ENCODE results near the gene TMEM116.

TMEM116 gene

DNA sequence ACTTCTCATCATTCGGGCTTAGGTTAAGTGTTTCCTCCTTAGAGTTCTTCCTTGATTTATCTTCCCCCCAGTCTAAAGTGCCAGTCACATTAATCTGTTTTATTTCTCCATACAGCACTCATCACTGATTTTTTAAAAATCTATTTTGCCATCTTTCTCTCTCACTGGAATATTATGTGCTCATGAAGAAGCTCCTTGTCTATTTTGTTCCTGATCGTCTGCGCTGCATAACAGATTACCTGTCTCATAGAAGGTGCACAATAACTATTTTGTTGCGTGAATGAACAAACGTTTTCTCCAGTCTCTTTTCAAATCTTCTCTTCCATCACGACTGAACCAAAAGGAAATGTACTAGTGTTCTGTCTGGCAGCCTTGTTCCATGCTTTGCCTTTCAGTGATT lies 3.0 kb upstream of the TMEM116 start:
- ChIA-PET POLR2A (no interaction called here), CTCF (no interaction called here)
- no peak overlapping the region for H3K4me3 ChIP-seq (ENCODE audit: low read depth, low read length)
- no peaks in the 10 kb centered on the region for H3K9me3 ChIP-seq (ENCODE audit: control insufficient read depth, insufficient read depth, low read depth, low read length)
- no peak overlapping the region for H3K27ac ChIP-seq (ENCODE audit: extremely low read depth, low read depth, low read length)
- TF ChIP-seq ZFP3 (tag by site-specific recombination; IDR thresholded peaks at IDR 0.05; ENCODE audit: low read depth) = no peak
- peak; percentile 96 for TF ChIP-seq ZNF146 (tag by site-specific recombination; IDR thresholded peaks at IDR 0.05)
- H3K4me1 ChIP-seq (ENCODE audit: control insufficient read depth, insufficient read depth, low read length) = peaks cover 5% of the 10 kb centered on the region; the same call in 1 of the 2 replicates
- peaks cover 0 to 47% of the 10 kb centered on the region in 2 experiments for H3K36me3 ChIP-seq (ENCODE audit: control insufficient read depth in 2 of 2, insufficient read depth in 1 of 2, low read length in 2 of 2)

DNA sequence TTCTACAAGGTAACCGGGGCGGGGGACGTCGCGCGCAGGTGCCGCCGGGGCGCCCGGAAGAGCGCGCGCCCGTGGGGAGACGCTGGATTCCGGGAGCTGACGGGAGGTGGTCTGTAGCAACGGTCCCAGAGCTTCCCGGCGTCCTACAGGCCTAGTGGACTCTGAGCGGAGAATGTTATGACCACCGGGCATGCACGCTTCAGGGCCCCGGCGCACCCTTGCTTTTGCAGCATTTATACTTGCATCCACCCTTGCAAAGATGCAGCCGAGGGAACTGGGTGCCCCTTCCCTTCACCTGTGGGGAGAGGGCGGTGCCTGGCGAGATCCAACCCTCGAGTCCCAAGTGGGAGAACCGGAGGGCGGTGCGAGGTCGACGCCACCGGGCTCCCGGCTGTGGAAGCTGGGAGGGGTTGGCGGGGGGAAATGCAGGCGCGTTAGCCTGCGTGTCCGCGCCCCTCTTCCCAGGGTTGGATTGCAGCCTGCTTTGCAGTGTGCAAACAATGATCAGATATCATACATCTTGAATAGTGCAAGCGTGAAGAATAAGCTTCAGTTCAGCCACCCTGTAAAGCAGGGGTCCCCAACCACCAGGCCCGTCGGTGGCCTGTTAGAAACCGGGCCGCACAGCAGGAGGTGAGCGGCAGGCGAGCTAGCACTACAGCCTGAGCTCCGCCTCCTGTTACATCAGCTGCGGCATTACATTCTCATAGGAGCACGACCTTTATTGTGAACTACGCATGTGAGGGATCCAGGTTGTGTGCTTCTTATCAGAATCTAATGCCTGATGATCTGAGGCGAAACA lies 837 bp upstream of the TMEM116 start:
- H3K27ac ChIP-seq (ENCODE audit: extremely low read depth, low read depth, low read length) = peak overlapping the region; percentile 73
- peaks cover 0 to 27% of the 10 kb centered on the region in 2 experiments for H3K36me3 ChIP-seq (ENCODE audit: control insufficient read depth in 2 of 2, insufficient read depth in 1 of 2, low read length in 2 of 2)
- H3K4me3 ChIP-seq (ENCODE audit: low read depth, low read length) = peak overlapping the region; percentile 97
- peaks cover 5% of the 10 kb centered on the region; the same call in 1 of the 2 replicates for H3K4me1 ChIP-seq (ENCODE audit: control insufficient read depth, insufficient read depth, low read length)
- POLR2A ChIA-PET = interaction anchor here (0.6 to 2.4 kb wide), 22 partner anchors 8 to 404 kb away, joined by 3 to 19 read pairs (median 4); partner anchors contain the start of genes ACAD10, BRAP and NAA25
- H3K9me3 ChIP-seq (ENCODE audit: control insufficient read depth, insufficient read depth, low read depth, low read length) = no peaks in the 10 kb centered on the region
- CTCF ChIA-PET = interaction anchor here (0.5 to 1.5 kb wide), 11 partner anchors 9 to 1448 kb away, joined by 3 to 10 read pairs (median 3); no protein-coding TSS in a partner anchor
- 0 out of 2 replicates have a peak, but pooled peaks have one; percentile 47 for TF ChIP-seq KLF8 (tag by site-specific recombination; IDR thresholded peaks at IDR 0.05)
- TF ChIP-seq ZBTB20 (tag by site-specific recombination; IDR thresholded peaks at IDR 0.05) = peak; percentile 96
- TF ChIP-seq, protein P1, sequence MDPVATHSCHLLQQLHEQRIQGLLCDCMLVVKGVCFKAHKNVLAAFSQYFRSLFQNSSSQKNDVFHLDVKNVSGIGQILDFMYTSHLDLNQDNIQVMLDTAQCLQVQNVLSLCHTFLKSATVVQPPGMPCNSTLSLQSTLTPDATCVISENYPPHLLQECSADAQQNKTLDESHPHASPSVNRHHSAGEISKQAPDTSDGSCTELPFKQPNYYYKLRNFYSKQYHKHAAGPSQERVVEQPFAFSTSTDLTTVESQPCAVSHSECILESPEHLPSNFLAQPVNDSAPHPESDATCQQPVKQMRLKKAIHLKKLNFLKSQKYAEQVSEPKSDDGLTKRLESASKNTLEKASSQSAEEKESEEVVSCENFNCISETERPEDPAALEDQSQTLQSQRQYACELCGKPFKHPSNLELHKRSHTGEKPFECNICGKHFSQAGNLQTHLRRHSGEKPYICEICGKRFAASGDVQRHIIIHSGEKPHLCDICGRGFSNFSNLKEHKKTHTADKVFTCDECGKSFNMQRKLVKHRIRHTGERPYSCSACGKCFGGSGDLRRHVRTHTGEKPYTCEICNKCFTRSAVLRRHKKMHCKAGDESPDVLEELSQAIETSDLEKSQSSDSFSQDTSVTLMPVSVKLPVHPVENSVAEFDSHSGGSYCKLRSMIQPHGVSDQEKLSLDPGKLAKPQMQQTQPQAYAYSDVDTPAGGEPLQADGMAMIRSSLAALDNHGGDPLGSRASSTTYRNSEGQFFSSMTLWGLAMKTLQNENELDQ (tag by site-specific recombination; IDR thresholded peaks at IDR 0.05; ENCODE audit: low read depth) = no peak
- TF ChIP-seq SP7 (tag by site-specific recombination; IDR thresholded peaks at IDR 0.05) = peak; percentile 66; the same call in 1 of the 2 replicates
- TF ChIP-seq ZSCAN30 (tag by site-specific recombination; IDR thresholded peaks at IDR 0.05) = peak; percentile 65; the same call in 1 of the 2 replicates
- TF ChIP-seq, protein P2, sequence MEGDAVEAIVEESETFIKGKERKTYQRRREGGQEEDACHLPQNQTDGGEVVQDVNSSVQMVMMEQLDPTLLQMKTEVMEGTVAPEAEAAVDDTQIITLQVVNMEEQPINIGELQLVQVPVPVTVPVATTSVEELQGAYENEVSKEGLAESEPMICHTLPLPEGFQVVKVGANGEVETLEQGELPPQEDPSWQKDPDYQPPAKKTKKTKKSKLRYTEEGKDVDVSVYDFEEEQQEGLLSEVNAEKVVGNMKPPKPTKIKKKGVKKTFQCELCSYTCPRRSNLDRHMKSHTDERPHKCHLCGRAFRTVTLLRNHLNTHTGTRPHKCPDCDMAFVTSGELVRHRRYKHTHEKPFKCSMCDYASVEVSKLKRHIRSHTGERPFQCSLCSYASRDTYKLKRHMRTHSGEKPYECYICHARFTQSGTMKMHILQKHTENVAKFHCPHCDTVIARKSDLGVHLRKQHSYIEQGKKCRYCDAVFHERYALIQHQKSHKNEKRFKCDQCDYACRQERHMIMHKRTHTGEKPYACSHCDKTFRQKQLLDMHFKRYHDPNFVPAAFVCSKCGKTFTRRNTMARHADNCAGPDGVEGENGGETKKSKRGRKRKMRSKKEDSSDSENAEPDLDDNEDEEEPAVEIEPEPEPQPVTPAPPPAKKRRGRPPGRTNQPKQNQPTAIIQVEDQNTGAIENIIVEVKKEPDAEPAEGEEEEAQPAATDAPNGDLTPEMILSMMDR (tag by site-specific recombination; IDR thresholded peaks at IDR 0.05) = no peak; the same call in none of the 2 replicates
- TF ChIP-seq ZNF324 (tag by site-specific recombination; IDR thresholded peaks at IDR 0.05) = peak; percentile 53; the same call in 1 of the 2 replicates
- TF ChIP-seq ZBTB8A (tag by site-specific recombination; IDR thresholded peaks at IDR 0.05) = 0 out of 2 replicates have a peak, but pooled peaks have one; percentile 51
- 0 out of 2 replicates have a peak, but pooled peaks have one; percentile 54 for TF ChIP-seq ZNF777 (tag by site-specific recombination; IDR thresholded peaks at IDR 0.05; ENCODE audit: borderline replicate concordance)
- TF ChIP-seq MZF1 (tag by site-specific recombination; IDR thresholded peaks at IDR 0.05; ENCODE audit: borderline replicate concordance) = 0 out of 2 replicates have a peak, but pooled peaks have one; percentile 11
- TF ChIP-seq, protein P3, sequence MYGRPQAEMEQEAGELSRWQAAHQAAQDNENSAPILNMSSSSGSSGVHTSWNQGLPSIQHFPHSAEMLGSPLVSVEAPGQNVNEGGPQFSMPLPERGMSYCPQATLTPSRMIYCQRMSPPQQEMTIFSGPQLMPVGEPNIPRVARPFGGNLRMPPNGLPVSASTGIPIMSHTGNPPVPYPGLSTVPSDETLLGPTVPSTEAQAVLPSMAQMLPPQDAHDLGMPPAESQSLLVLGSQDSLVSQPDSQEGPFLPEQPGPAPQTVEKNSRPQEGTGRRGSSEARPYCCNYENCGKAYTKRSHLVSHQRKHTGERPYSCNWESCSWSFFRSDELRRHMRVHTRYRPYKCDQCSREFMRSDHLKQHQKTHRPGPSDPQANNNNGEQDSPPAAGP (tag by site-specific recombination; IDR thresholded peaks at IDR 0.05) = peak; percentile 52; the same call in 1 of the 2 replicates
- peak; percentile 82 for TF ChIP-seq SP2 (tag by site-specific recombination; IDR thresholded peaks at IDR 0.05)
- TF ChIP-seq ZNF121 (tag by site-specific recombination; IDR thresholded peaks at IDR 0.05) = peak; percentile 31; the same call in 1 of the 2 replicates
- TF ChIP-seq, protein P4, sequence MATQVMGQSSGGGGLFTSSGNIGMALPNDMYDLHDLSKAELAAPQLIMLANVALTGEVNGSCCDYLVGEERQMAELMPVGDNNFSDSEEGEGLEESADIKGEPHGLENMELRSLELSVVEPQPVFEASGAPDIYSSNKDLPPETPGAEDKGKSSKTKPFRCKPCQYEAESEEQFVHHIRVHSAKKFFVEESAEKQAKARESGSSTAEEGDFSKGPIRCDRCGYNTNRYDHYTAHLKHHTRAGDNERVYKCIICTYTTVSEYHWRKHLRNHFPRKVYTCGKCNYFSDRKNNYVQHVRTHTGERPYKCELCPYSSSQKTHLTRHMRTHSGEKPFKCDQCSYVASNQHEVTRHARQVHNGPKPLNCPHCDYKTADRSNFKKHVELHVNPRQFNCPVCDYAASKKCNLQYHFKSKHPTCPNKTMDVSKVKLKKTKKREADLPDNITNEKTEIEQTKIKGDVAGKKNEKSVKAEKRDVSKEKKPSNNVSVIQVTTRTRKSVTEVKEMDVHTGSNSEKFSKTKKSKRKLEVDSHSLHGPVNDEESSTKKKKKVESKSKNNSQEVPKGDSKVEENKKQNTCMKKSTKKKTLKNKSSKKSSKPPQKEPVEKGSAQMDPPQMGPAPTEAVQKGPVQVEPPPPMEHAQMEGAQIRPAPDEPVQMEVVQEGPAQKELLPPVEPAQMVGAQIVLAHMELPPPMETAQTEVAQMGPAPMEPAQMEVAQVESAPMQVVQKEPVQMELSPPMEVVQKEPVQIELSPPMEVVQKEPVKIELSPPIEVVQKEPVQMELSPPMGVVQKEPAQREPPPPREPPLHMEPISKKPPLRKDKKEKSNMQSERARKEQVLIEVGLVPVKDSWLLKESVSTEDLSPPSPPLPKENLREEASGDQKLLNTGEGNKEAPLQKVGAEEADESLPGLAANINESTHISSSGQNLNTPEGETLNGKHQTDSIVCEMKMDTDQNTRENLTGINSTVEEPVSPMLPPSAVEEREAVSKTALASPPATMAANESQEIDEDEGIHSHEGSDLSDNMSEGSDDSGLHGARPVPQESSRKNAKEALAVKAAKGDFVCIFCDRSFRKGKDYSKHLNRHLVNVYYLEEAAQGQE (tag by site-specific recombination; IDR thresholded peaks at IDR 0.05) = no peak
- TF ChIP-seq, protein P5, sequence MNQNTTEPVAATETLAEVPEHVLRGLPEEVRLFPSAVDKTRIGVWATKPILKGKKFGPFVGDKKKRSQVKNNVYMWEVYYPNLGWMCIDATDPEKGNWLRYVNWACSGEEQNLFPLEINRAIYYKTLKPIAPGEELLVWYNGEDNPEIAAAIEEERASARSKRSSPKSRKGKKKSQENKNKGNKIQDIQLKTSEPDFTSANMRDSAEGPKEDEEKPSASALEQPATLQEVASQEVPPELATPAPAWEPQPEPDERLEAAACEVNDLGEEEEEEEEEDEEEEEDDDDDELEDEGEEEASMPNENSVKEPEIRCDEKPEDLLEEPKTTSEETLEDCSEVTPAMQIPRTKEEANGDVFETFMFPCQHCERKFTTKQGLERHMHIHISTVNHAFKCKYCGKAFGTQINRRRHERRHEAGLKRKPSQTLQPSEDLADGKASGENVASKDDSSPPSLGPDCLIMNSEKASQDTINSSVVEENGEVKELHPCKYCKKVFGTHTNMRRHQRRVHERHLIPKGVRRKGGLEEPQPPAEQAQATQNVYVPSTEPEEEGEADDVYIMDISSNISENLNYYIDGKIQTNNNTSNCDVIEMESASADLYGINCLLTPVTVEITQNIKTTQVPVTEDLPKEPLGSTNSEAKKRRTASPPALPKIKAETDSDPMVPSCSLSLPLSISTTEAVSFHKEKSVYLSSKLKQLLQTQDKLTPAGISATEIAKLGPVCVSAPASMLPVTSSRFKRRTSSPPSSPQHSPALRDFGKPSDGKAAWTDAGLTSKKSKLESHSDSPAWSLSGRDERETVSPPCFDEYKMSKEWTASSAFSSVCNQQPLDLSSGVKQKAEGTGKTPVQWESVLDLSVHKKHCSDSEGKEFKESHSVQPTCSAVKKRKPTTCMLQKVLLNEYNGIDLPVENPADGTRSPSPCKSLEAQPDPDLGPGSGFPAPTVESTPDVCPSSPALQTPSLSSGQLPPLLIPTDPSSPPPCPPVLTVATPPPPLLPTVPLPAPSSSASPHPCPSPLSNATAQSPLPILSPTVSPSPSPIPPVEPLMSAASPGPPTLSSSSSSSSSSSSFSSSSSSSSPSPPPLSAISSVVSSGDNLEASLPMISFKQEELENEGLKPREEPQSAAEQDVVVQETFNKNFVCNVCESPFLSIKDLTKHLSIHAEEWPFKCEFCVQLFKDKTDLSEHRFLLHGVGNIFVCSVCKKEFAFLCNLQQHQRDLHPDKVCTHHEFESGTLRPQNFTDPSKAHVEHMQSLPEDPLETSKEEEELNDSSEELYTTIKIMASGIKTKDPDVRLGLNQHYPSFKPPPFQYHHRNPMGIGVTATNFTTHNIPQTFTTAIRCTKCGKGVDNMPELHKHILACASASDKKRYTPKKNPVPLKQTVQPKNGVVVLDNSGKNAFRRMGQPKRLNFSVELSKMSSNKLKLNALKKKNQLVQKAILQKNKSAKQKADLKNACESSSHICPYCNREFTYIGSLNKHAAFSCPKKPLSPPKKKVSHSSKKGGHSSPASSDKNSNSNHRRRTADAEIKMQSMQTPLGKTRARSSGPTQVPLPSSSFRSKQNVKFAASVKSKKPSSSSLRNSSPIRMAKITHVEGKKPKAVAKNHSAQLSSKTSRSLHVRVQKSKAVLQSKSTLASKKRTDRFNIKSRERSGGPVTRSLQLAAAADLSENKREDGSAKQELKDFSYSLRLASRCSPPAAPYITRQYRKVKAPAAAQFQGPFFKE (tag by site-specific recombination; IDR thresholded peaks at IDR 0.05; ENCODE audit: borderline replicate concordance) = 0 out of 2 replicates have a peak, but pooled peaks have one; percentile 30

Data from HEK293 (cell line).